MM.1S (cell line): ENCODE measurements around the gene PCLO.

ENCODE experiments used
- DNase-seq: peaks from one replicate; pipeline ENCODE4 v3.0.0-alpha.2; 2015
- H2AFZ ChIP-seq: fragments of 300-600 bp; sonication (generic); 2 replicates; pipeline ENCODE4 v1.6.0; 2016; ENCODE audit warnings: antibody characterized with exemption, low read length
- H3F3A ChIP-seq: fragments of 300-600 bp; sonication (generic); 2 replicates; pipeline ENCODE4 v1.6.1; 2016; ENCODE audit warnings: mild to moderate bottlenecking, antibody characterized with exemption, low read length, moderate library complexity, mixed read lengths; ENCODE audit not compliant: insufficient read depth
- H3K27ac ChIP-seq: fragments of 300-600 bp; sonication (generic); 2 replicates; pipeline ENCODE4 v1.5.1; 2016; ENCODE audit warnings: mild to moderate bottlenecking, low read length
- H3K27me3 ChIP-seq: fragments of 300-600 bp; sonication (generic); replicated peaks from 2 replicates; pipeline ENCODE4 v1.6.0; 2016; ENCODE audit warnings: low read length; ENCODE audit not compliant: insufficient read depth
- H3K36me3 ChIP-seq: fragments of 300-600 bp; sonication (generic); replicated peaks from 2 replicates; pipeline ENCODE4 v1.6.1; 2016; ENCODE audit warnings: mild to moderate bottlenecking, low read length, mixed read lengths; ENCODE audit not compliant: insufficient read depth
- H3K4me1 ChIP-seq: fragments of 300-600 bp; sonication (generic); 2 replicates; pipeline ENCODE4 v1.6.1; 2016; ENCODE audit warnings: low read length, mixed read lengths
- H3K4me2 ChIP-seq: fragments of 300-600 bp; sonication (generic); 2 replicates; pipeline ENCODE4 v1.6.0; 2016; ENCODE audit warnings: low read depth, low read length
- H3K4me3 ChIP-seq: fragments of 300-600 bp; sonication (generic); 2 replicates; pipeline ENCODE4 v1.5.1; 2016; ENCODE audit warnings: low read length, mixed read lengths
- H3K79me2 ChIP-seq: fragments of 300-600 bp; sonication (generic); 2 replicates; pipeline ENCODE4 v1.6.1; 2016; ENCODE audit warnings: mixed run types, low read length, mixed read lengths
- H3K9ac ChIP-seq: fragments of 300-600 bp; sonication (generic); 2 replicates; pipeline ENCODE4 v1.6.1; 2016; ENCODE audit warnings: low read length, mixed read lengths
- H3K9me2 ChIP-seq: fragments of 300-600 bp; sonication (generic); replicated peaks from 2 replicates; pipeline ENCODE4 v1.6.1; 2016; ENCODE audit warnings: mild to moderate bottlenecking, low read length, mixed read lengths; ENCODE audit not compliant: insufficient read depth
- H3K9me3 ChIP-seq: fragments of 300-600 bp; sonication (generic); replicated peaks from 2 replicates; pipeline ENCODE4 v1.6.1; 2016; ENCODE audit warnings: mild to moderate bottlenecking, low read length, mixed read lengths; ENCODE audit not compliant: insufficient read depth
- H4K20me1 ChIP-seq: fragments of 300-600 bp; sonication (generic); 2 replicates; pipeline ENCODE4 v1.6.1; 2016; ENCODE audit warnings: mild to moderate bottlenecking, low read length, moderate library complexity, mixed read lengths; ENCODE audit not compliant: insufficient read depth
- EZH2 ChIP-seq: fragments of 300-600 bp; sonication (generic); optimal IDR thresholded peaks from 2 replicates; pipeline ENCODE3; 2017; ENCODE audit warnings: low read depth, mild to moderate bottlenecking, antibody characterized with exemption, low read length, mixed read lengths
- EZH2phosphoT487 ChIP-seq: fragments of 300-600 bp; sonication (generic); IDR thresholded peaks from 2 replicates; pipeline ENCODE4 v1.6.1; 2018; ENCODE audit warnings: antibody characterized with exemption, low read length
- TF ChIP-seq, protein P1 (sequence below): fragments of 300-600 bp; sonication (generic); IDR thresholded peaks from 2 replicates; pipeline ENCODE4 v1.5.1; 2016; ENCODE audit warnings: antibody characterized with exemption, low read length, mixed read lengths

Gene PCLO

DNA sequence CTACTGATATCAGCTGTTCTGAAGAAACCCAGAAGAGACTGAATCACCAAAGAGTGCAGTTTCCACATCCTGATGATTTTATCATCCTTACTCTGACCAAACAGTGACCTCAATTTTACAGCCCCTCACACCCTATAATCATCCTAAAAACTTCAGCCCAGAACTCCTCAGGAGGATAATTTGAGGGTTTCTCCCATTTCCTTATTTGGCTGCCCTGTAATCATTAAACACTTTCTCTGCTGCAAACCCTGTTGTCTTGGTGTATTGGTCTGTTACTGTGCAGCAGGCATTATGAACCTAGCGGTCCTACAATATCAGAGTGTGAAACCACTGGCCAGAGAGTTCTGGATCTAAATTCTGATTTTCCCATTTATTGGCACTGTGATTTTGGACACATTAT lies 141.7 kb downstream of the PCLO start:
- no peak overlapping the region for H3K27ac ChIP-seq
- H3K4me3 ChIP-seq = no peak overlapping the region
- no peaks in the 10 kb centered on the region for H3K9me3 ChIP-seq
- no peaks in the 10 kb centered on the region for H3F3A ChIP-seq
- H3K9me2 ChIP-seq = no peaks in the 10 kb centered on the region
- H3K36me3 ChIP-seq = no peaks in the 10 kb centered on the region
- no peaks in the 10 kb centered on the region for H3K27me3 ChIP-seq
- DNase-seq = no peak
- H3K79me2 ChIP-seq = no peaks in the 10 kb centered on the region
- TF ChIP-seq, protein P1, sequence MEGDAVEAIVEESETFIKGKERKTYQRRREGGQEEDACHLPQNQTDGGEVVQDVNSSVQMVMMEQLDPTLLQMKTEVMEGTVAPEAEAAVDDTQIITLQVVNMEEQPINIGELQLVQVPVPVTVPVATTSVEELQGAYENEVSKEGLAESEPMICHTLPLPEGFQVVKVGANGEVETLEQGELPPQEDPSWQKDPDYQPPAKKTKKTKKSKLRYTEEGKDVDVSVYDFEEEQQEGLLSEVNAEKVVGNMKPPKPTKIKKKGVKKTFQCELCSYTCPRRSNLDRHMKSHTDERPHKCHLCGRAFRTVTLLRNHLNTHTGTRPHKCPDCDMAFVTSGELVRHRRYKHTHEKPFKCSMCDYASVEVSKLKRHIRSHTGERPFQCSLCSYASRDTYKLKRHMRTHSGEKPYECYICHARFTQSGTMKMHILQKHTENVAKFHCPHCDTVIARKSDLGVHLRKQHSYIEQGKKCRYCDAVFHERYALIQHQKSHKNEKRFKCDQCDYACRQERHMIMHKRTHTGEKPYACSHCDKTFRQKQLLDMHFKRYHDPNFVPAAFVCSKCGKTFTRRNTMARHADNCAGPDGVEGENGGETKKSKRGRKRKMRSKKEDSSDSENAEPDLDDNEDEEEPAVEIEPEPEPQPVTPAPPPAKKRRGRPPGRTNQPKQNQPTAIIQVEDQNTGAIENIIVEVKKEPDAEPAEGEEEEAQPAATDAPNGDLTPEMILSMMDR = no peak
- TF ChIP-seq EZH2 (no peak), EZH2phosphoT487 (no peak)
- no peaks in the 10 kb centered on the region for H4K20me1 ChIP-seq
- H2AFZ ChIP-seq = no peak overlapping the region
- no peak overlapping the region for H3K9ac ChIP-seq
- H3K4me1 ChIP-seq = no peaks in the 10 kb centered on the region
- H3K4me2 ChIP-seq = no peak overlapping the region

DNA sequence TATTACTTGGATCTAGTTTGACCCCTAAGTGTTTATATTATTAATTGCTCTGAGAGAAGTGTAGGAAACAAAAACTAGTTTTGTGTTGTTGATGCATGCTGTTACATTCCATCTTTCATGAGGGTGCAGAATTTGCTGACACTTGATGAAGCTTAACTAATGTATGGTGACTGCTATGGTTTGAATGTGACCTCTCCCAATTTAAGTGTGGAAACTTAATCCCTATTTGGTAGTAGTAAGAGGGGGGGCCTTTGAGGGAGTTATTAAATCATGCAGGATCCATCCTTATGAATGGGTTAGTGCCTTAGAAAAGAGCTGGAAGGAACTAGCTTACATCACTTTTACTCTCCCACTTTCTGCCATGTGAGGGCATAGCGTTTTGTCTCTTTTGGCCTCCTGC lies 142.5 kb downstream of the PCLO start:
- no peak for DNase-seq
- Histone ChIP-seq H3K36me3 (no peaks in the 10 kb centered on the region), H4K20me1 (no peaks in the 10 kb centered on the region), H3F3A (no peaks in the 10 kb centered on the region), H3K27me3 (no peaks in the 10 kb centered on the region), H3K27ac (no peak overlapping the region), H2AFZ (no peak overlapping the region), H3K9me2 (no peaks in the 10 kb centered on the region), H3K9me3 (no peaks in the 10 kb centered on the region), H3K4me3 (no peak overlapping the region), H3K79me2 (no peaks in the 10 kb centered on the region), H3K4me1 (no peaks in the 10 kb centered on the region), H3K4me2 (no peak overlapping the region), H3K9ac (no peak overlapping the region)
- TF ChIP-seq, protein P1 = no peak
- TF ChIP-seq EZH2phosphoT487 (no peak), EZH2 (no peak)

DNA sequence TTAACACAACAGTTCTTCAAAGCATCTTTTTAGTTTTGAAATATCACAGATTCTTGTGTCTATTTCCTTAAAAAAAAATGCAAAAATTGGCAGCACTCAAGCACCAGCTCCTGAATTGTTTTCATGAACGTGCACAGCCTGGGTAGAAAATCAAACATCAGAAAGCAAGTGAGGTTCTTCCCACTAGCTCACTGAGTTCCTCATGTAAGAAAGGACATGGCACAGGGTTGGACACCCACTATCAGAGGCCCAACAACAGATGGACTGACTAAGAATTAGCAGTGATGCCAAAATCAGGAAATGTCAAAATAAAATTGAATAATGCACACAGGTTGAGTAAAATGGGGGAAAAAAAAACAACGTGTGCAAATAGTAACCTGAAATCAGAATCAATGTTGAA lies 146.8 kb downstream of the PCLO start:
- H3K9ac ChIP-seq = no peak overlapping the region
- H3K27ac ChIP-seq = no peak overlapping the region
- H3K79me2 ChIP-seq = no peaks in the 10 kb centered on the region
- H3K36me3 ChIP-seq = no peaks in the 10 kb centered on the region
- H2AFZ ChIP-seq = no peak overlapping the region
- no peak overlapping the region for H3K4me2 ChIP-seq
- H3K4me1 ChIP-seq = no peaks in the 10 kb centered on the region
- no peaks in the 10 kb centered on the region for H4K20me1 ChIP-seq
- H3K4me3 ChIP-seq = no peak overlapping the region
- H3K9me3 ChIP-seq = no peaks in the 10 kb centered on the region
- no peaks in the 10 kb centered on the region for H3K9me2 ChIP-seq
- H3F3A ChIP-seq = no peaks in the 10 kb centered on the region
- no peak for DNase-seq
- H3K27me3 ChIP-seq = no peaks in the 10 kb centered on the region
- no peak for TF ChIP-seq EZH2phosphoT487
- TF ChIP-seq, protein P1 = no peak
- no peak for TF ChIP-seq EZH2
